BJ (cell line): Measurements from ENCODE around the gene PMEPA1. TPM values are rescaled to one million over a fixed set of nuclear protein-coding genes. Genes with fewer than 3 reads are reported as not detected.

ENCODE experiments used
- CTCF ChIA-PET: fragments of 350-600 bp; formaldehyde crosslinking; extraction: SDS; loops from one replicate; lab custom pipeline; 2021; ENCODE audit warnings: antibody characterized with exemption, inconsistent platforms; lab: Yijun Ruan, JAX
- POLR2A ChIA-PET: fragments of 300-600 bp; sonication (Branson Sonifier 250); formaldehyde crosslinking; extraction: SDS; loops from one replicate; lab custom pipeline; 2021; ENCODE audit warnings: antibody characterized with exemption; lab: Charles Lee
- DNase-seq: peaks from one replicate; pipeline ENCODE4 v3.0.0-alpha.2; 2011; ENCODE audit warnings: low read depth
- H3K27me3 ChIP-seq: 2 replicates; pipeline ENCODE4 v1.6.0; 2011; ENCODE audit warnings: low read length; ENCODE audit not compliant: control insufficient read depth, insufficient read depth
- H3K36me3 ChIP-seq: 2 replicates; pipeline ENCODE4 v1.5.1; 2011; ENCODE audit warnings: low read length; ENCODE audit not compliant: control insufficient read depth, insufficient read depth
- H3K4me3 ChIP-seq: 2 replicates; pipeline ENCODE4 v1.5.1; 2011; ENCODE audit warnings: low read depth, mild to moderate bottlenecking, control low read depth, low read length
- polyA plus RNA-seq: library from polyadenylated mRNA; depleted of rRNA; stranded (reverse); fragments of >200 nt; gene quantifications from 2 replicates; pipeline ENCODE4 v1.2.3, GENCODE V29; 2011
- TF ChIP-seq, protein P1 (sequence below): IDR thresholded peaks from 2 replicates; pipeline ENCODE4 v1.5.1; 2011; ENCODE audit warnings: low read depth, mild to moderate bottlenecking, control low read depth, inconsistent platforms, low read length, moderate library complexity; ENCODE audit not compliant: insufficient read depth

Gene PMEPA1
- polyA plus RNA-seq, 1 experiment = 5.0 TPM

DNA sequence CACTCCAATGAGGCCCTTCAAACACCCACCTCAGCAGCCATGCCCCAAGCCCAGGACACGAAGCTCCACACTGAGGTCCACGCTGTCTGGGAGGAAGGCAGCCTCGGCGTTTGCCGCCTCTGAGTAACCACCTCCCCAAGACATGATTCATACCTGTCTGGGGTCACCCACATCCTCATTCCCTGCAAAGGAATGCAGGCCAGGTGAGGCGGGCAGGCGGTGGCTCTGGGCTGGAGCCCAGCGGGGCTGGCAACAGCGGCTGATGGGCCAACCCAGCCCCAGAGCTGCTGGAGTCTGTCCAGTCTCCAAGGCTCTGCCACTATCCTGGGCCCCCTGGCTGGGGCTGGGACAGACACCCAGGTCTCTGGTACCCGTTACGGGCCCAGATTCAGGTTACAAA is 14.8 kb downstream of the PMEPA1 start:
- ChIA-PET CTCF (interaction anchor here (1.6 kb wide), 1 partner anchor 11 kb away, joined by 4 read pairs; no protein-coding TSS in a partner anchor), POLR2A (no interaction called here)
- DNase-seq = no peak
- H3K27me3 ChIP-seq = no peaks in the 10 kb centered on the region
- no peaks in the 10 kb centered on the region for H3K36me3 ChIP-seq
- TF ChIP-seq, protein P1, sequence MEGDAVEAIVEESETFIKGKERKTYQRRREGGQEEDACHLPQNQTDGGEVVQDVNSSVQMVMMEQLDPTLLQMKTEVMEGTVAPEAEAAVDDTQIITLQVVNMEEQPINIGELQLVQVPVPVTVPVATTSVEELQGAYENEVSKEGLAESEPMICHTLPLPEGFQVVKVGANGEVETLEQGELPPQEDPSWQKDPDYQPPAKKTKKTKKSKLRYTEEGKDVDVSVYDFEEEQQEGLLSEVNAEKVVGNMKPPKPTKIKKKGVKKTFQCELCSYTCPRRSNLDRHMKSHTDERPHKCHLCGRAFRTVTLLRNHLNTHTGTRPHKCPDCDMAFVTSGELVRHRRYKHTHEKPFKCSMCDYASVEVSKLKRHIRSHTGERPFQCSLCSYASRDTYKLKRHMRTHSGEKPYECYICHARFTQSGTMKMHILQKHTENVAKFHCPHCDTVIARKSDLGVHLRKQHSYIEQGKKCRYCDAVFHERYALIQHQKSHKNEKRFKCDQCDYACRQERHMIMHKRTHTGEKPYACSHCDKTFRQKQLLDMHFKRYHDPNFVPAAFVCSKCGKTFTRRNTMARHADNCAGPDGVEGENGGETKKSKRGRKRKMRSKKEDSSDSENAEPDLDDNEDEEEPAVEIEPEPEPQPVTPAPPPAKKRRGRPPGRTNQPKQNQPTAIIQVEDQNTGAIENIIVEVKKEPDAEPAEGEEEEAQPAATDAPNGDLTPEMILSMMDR = no peak
- no peak overlapping the region for H3K4me3 ChIP-seq

GRCh38 chr20:57694481-57694880 is 15.3 kb downstream of the PMEPA1 start:
- no peaks in the 10 kb centered on the region for H3K27me3 ChIP-seq
- H3K36me3 ChIP-seq = no peaks in the 10 kb centered on the region
- no peak for DNase-seq
- POLR2A ChIA-PET = no interaction called here
- CTCF ChIA-PET = interaction anchor here (0.8 to 1.6 kb wide), 2 partner anchors 10 to 394 kb away, joined by 3 to 4 read pairs; no protein-coding TSS in a partner anchor
- TF ChIP-seq, protein P1 = no peak
- no peak overlapping the region for H3K4me3 ChIP-seq

DNA sequence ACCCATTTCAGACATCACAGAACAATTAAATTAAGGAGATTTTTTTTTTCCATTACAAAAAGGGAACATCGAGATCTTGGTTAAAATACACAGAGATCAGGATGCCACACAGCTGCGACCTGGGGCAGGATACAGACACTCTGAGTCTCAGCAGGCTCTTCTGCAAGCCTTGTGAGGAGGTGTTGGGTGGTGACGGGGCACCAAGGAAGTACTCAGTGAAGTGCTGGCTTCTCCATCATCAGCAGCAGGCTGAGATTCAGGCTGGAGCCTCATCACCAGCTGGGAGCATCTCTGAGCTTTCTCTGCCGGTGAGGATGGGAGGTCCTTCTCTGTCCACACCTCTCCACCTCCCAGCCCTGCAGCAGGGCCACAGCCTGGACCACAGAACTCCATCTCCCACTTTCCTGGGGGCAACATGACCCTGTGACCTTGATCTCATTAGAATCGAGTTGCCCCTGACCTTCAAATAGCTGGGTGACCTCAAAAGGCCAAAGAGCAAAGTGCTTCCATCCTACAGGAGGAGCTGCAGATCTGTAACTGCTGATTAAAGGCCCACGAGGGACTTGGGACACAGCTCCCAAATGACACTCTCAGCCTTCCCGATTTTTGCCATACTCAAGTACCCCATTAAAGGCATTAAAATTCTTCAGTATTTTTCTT is 16.0 kb downstream of the PMEPA1 start:
- ChIA-PET POLR2A (no interaction called here), CTCF (interaction anchor here (0.8 to 1.6 kb wide), 2 partner anchors 9 to 395 kb away, joined by 3 to 4 read pairs; no protein-coding TSS in a partner anchor)
- no peaks in the 10 kb centered on the region for H3K27me3 ChIP-seq
- H3K36me3 ChIP-seq = no peaks in the 10 kb centered on the region
- no peak for DNase-seq
- TF ChIP-seq, protein P1 = no peak
- H3K4me3 ChIP-seq = no peak overlapping the region

- CTCF ChIA-PET = interaction anchor here (1.6 kb wide), 1 partner anchor 9 kb away, joined by 4 read pairs; no protein-coding TSS in a partner anchor
- TF ChIP-seq, protein P1 = no peak
These were observed 16.7 kb downstream of the PMEPA1 start for GRCh38 chr20:57693002-57693582.

GRCh38 chr20:57692393-57692792 is 17.4 kb downstream of the PMEPA1 start:
- no peaks in the 10 kb centered on the region for H3K36me3 ChIP-seq
- DNase-seq = no peak
- ChIA-PET POLR2A (no interaction called here), CTCF (no interaction called here)
- no peak overlapping the region for H3K4me3 ChIP-seq
- H3K27me3 ChIP-seq = no peaks in the 10 kb centered on the region
- TF ChIP-seq, protein P1 = no peak

More at GRCh38 chr20:57693002-57693582, 16.7 kb downstream of the PMEPA1 start:
- Histone ChIP-seq H3K36me3 (no peaks in the 10 kb centered on the region), H3K4me3 (no peak overlapping the region), H3K27me3 (no peaks in the 10 kb centered on the region)
- DNase-seq = no peak
- POLR2A ChIA-PET = no interaction called here
